Epithelial cell of proximal tubule (primary cell): ENCODE data around the gene LRP4. TPM values are rescaled to one million over a fixed set of nuclear protein-coding genes. Genes with fewer than 3 reads are reported as not detected.

Experiments
- DNase-seq: peaks from one replicate; pipeline ENCODE4 v3.0.0-alpha.2; 2011; ENCODE audit warnings: low read depth
- H3K4me3 ChIP-seq: 2 replicates; pipeline ENCODE4 v1.5.1; 2011; ENCODE audit warnings: low read depth, mild to moderate bottlenecking, low read length
- CTCF ChIP-seq: conservative IDR thresholded peaks from 2 replicates; pipeline ENCODE4 v1.5.1; 2012; ENCODE audit warnings: low read depth, mild to moderate bottlenecking, low read length
- total RNA-seq: library from RNA; depleted of rRNA; stranded (reverse); fragments of >200 nt; gene quantifications from 2 replicates; pipeline ENCODE4 v1.2.3, GENCODE V29; 2015

The LRP4 gene
- total RNA-seq, 1 donor from 2014 or later, result 5.0 TPM

GRCh38 chr11:46917109-46917761 lies 1.1 kb downstream of the LRP4 start:
- no peak for TF ChIP-seq CTCF
- no peak for DNase-seq
- peak overlapping the region; percentile 64 for H3K4me3 ChIP-seq

GRCh38 chr11:46916286-46917108 lies 1.9 kb downstream of the LRP4 start:
- H3K4me3 ChIP-seq, result peak overlapping the region; percentile 64
- TF ChIP-seq CTCF, result peak; percentile 38
- DNase-seq, result no peak

DNA sequence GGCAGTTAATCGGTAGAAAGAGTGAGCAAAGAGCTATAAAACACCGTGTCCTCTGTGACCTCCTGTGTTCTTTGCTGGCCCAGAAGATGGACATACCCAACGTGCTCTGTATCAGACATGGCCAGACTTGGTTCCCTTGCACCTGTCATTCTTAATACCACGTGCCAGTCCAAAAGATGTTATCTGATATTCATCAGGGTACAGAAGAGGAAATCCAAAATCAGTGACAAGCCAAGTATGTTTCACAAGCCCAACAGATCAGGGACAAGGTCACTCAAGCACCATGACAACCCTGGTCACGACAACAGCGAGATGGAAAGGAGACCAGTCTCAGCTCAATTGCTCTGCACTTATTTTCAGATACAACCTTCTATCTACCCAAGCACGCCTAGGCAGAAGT lies 3.4 kb downstream of the LRP4 start:
- no peak for DNase-seq
- no peak for TF ChIP-seq CTCF
- H3K4me3 ChIP-seq, result no peak overlapping the region

- peak; percentile 88 for DNase-seq
- no peak overlapping the region for H3K4me3 ChIP-seq
- TF ChIP-seq CTCF, result no peak
These were observed 4.0 kb downstream of the LRP4 start for GRCh38 chr11:46914363-46914762.

DNA sequence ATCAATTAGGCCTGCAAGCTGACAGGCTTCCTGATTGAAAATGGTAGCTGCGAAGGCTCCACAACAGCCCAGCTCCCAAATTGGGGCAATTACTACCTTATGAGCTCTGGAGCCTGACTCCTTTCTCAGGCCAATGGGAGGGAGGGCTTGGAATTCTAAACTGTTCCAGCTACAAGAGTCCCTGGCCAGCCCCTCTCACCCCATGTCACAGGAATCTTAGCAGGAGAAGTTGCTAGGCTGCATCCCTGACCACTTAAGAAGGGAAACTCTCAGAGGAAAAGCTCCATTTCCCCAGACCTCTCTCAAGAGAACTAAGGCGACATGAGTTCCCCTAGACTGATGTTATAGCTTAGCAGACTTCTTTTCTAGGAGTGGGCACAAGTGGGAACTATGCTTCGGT lies 4.9 kb downstream of the LRP4 start:
- H3K4me3 ChIP-seq, result no peak overlapping the region
- no peak for DNase-seq
- no peak for TF ChIP-seq CTCF

- H3K4me3 ChIP-seq, result no peak overlapping the region
- no peak for DNase-seq
- TF ChIP-seq CTCF, result no peak
These were observed 5.7 kb downstream of the LRP4 start for GRCh38 chr11:46912526-46913150.
